IMR-90 (cell line): ENCODE results near the gene CLDN14. TPM values are rescaled to one million over a fixed set of nuclear protein-coding genes. Genes with fewer than 3 reads are reported as not detected.

Experiments
- ATAC-seq: fragments of 200-7000 bp; cut with Tn5 transposase; 2 replicates; pipeline ENCODE4 v1.9.1; 2020; ENCODE audit warnings: low read depth, mild to moderate bottlenecking, moderate library complexity
- BruUV-seq: library from RNA; stranded (reverse); fragments of 400-500 nt; replicated peaks from 2 replicates; lab custom pipeline; 2021; lab: Mats Ljungman, UMichigan
- CTCF ChIA-PET: fragments of 300-600 bp; formaldehyde crosslinking; extraction: SDS; loops from one replicate; lab custom pipeline; 2021; ENCODE audit warnings: antibody characterized with exemption; lab: Yijun Ruan, JAX
- POLR2A ChIA-PET: fragments of 300-600 bp; sonication (Branson Sonifier 250); formaldehyde crosslinking; loops from one replicate; lab custom pipeline; 2022; ENCODE audit warnings: antibody characterized with exemption; ENCODE audit not compliant: unreplicated experiment; lab: Charles Lee
- DNase-seq: peaks from one replicate; pipeline ENCODE4 v3.0.0; 2013
- H2AFZ ChIP-seq: replicated peaks from 2 replicates; pipeline ENCODE3; 2013; ENCODE audit warnings: low read length, mild to moderate bottlenecking; ENCODE audit not compliant: poor library complexity
- H2AK5ac ChIP-seq: 2 replicates; pipeline ENCODE4 v1.6.1; 2013; ENCODE audit warnings: low read depth, low read length, inconsistent platforms
- H2AK9ac ChIP-seq: replicated peaks from 2 replicates; pipeline ENCODE3; 2013; ENCODE audit warnings: mild to moderate bottlenecking, low read depth, low read length, moderate library complexity; ENCODE audit not compliant: poor library complexity
- H2BK120ac ChIP-seq: 2 replicates; pipeline ENCODE4 v1.6.1; 2013; ENCODE audit warnings: low read depth, low read length, inconsistent platforms
- H2BK15ac ChIP-seq: 3 replicates; pipeline ENCODE4 v1.6.1; 2013; ENCODE audit warnings: low read depth, low read length, inconsistent platforms
- H2BK20ac ChIP-seq: 2 replicates; pipeline ENCODE4 v1.6.1; 2013; ENCODE audit warnings: low read depth, mild to moderate bottlenecking, inconsistent platforms, low read length, moderate library complexity
- H2BK5ac ChIP-seq: 2 replicates; pipeline ENCODE4 v1.6.1; 2013; ENCODE audit warnings: mild to moderate bottlenecking, low read depth, low read length, inconsistent platforms; ENCODE audit not compliant: poor library complexity, severe bottlenecking
- H3K14ac ChIP-seq: replicated peaks from 2 replicates; pipeline ENCODE4 v1.6.1; 2013; ENCODE audit warnings: low read depth, low read length, inconsistent platforms
- H3K18ac ChIP-seq: 2 replicates; pipeline ENCODE4 v1.6.1; 2013; ENCODE audit warnings: low read depth, low read length, control low read depth
- H3K23ac ChIP-seq: 2 replicates; pipeline ENCODE4 v1.6.1; 2013; ENCODE audit warnings: low read depth, low read length, inconsistent platforms
- H3K27ac ChIP-seq: 2 replicates; pipeline ENCODE4 v1.5.1; 2013; ENCODE audit warnings: mild to moderate bottlenecking, control low read depth, low read length; ENCODE audit not compliant: insufficient read depth
- H3K27me3 ChIP-seq: 2 replicates; pipeline ENCODE4 v1.6.1; 2013; ENCODE audit warnings: low read length; ENCODE audit not compliant: control insufficient read depth, insufficient read depth
- H3K36me3 ChIP-seq: 2 replicates; pipeline ENCODE4 v1.6.1; 2013; ENCODE audit warnings: low read length, mixed read lengths; ENCODE audit not compliant: control insufficient read depth, insufficient read depth
- H3K4ac ChIP-seq: 2 replicates; pipeline ENCODE4 v1.6.1; 2013; ENCODE audit warnings: low read depth, low read length, inconsistent platforms
- H3K4me1 ChIP-seq: 2 replicates; pipeline ENCODE4 v1.6.1; 2013; ENCODE audit warnings: low read length, mixed read lengths; ENCODE audit not compliant: control insufficient read depth, insufficient read depth
- H3K4me2 ChIP-seq: 2 replicates; pipeline ENCODE4 v1.6.1; 2013; ENCODE audit warnings: low read depth, mild to moderate bottlenecking, control low read depth, low read length, moderate library complexity
- H3K4me3 ChIP-seq: 2 replicates; pipeline ENCODE4 v1.5.1; 2013; ENCODE audit warnings: low read depth, mild to moderate bottlenecking, control low read depth, low read length, moderate library complexity; ENCODE audit not compliant: insufficient read depth
- H3K56ac ChIP-seq: 2 replicates; pipeline ENCODE4 v1.6.1; 2013; ENCODE audit warnings: low read length, inconsistent platforms; ENCODE audit not compliant: insufficient read depth; ENCODE audit errors: extremely low read depth
- H3K79me1 ChIP-seq, 2 experiments: 2 replicates each; pipeline ENCODE4 v1.6.1; 2013; ENCODE audit warnings: low read length in 2 of 2, inconsistent platforms in 1 of 2, low read depth in 1 of 2
- H3K9ac ChIP-seq: 2 replicates; pipeline ENCODE4 v1.6.1; 2013; ENCODE audit warnings: low read depth, low read length, control low read depth
- H3K9me1 ChIP-seq: 2 replicates; pipeline ENCODE4 v1.6.1; 2013; ENCODE audit warnings: low read length, inconsistent platforms; ENCODE audit not compliant: insufficient read depth
- H3K9me3 ChIP-seq: 2 replicates; pipeline ENCODE4 v1.6.1; 2013; ENCODE audit warnings: low read length; ENCODE audit not compliant: control insufficient read depth, insufficient read depth
- H4K20me1 ChIP-seq: 2 replicates; pipeline ENCODE4 v1.6.1; 2013; ENCODE audit warnings: low read length, inconsistent platforms; ENCODE audit not compliant: insufficient read depth
- H4K5ac ChIP-seq: 2 replicates; pipeline ENCODE4 v1.6.1; 2013; ENCODE audit warnings: mild to moderate bottlenecking, low read depth, low read length, control low read depth
- H4K8ac ChIP-seq, 2 experiments: 2 replicates each; pipeline ENCODE4 v1.6.1; 2013; ENCODE audit warnings: low read depth in 2 of 2, low read length in 2 of 2, control low read depth in 1 of 2, inconsistent platforms in 1 of 2
- H4K91ac ChIP-seq: 2 replicates; pipeline ENCODE4 v1.6.1; 2013; ENCODE audit warnings: low read depth, low read length, inconsistent platforms; ENCODE audit not compliant: insufficient read depth
- CTCF ChIP-seq: conservative IDR thresholded peaks from 2 replicates; pipeline ENCODE4 v1.5.1; 2012; ENCODE audit warnings: mild to moderate bottlenecking, low read depth, low read length, improper control_type of control experiment
- ELK1 ChIP-seq: fragments of 150-350 bp; IDR thresholded peaks from 2 replicates; pipeline ENCODE4 v1.6.1; 2016; ENCODE audit warnings: low read depth, mild to moderate bottlenecking, low read length, moderate library complexity, borderline replicate concordance
- MAFK ChIP-seq: IDR thresholded peaks from 2 replicates; pipeline ENCODE4 v1.6.1; 2012; ENCODE audit warnings: low read depth, low read length, improper control_type of control experiment
- MXI1 ChIP-seq: IDR thresholded peaks from 2 replicates; pipeline ENCODE4 v1.6.1; 2012; ENCODE audit warnings: low read depth, mild to moderate bottlenecking, low read length, moderate library complexity, borderline replicate concordance
- SMC3 ChIP-seq: fragments of 150-350 bp; IDR thresholded peaks from 2 replicates; pipeline ENCODE4 v1.6.1; 2016; ENCODE audit warnings: low read depth, mild to moderate bottlenecking, antibody characterized with exemption, low read length, moderate library complexity
- WGBS, 2 experiments: methylation state at CpG; one replicate each; pipeline versions ENCODE4 v1.1.5 to v1.1.7; 2013; ENCODE audit warnings: missing lambda C conversion rate in 2 of 2; ENCODE audit not compliant: insufficient read length in 1 of 2; ENCODE audit errors: extremely low coverage in 2 of 2; 5-methylcytosine and 5-hydroxymethylcytosine counted together
- dilution Hi-C: fragments of 300-500 bp; cut with HindIII; formaldehyde crosslinking; loops from one replicate; pipeline ENCODE4 v1.14.3; 2018; ENCODE audit warnings: low sequenced_read_pairs; ENCODE audit not compliant: unreplicated experiment
- in situ Hi-C: fragments of 300-500 bp; cut with MboI; formaldehyde crosslinking; loops from 3 replicates; pipeline ENCODE4 v1.14.3; 2019; ENCODE audit warnings: low sequenced_read_pairs, inconsistent platforms, mixed read lengths
- intact Hi-C: fragments of 100-400 bp; cut with micrococcal nuclease; formaldehyde crosslinking; loops from 2 replicates; pipeline ENCODE4 v1.10.0; 2022
- polyA plus RNA-seq, 3 experiments: library from polyadenylated mRNA; depleted of rRNA; stranded (reverse); fragments of >200 nt; gene quantifications; 2 replicates each; pipeline ENCODE4 v1.2.3, GENCODE V29; 2012; ENCODE audit warnings: low replicate concordance in 1 of 3
- total RNA-seq: library from RNA; depleted of rRNA; stranded (reverse); fragments of >200 nt; gene quantifications from 2 replicates; pipeline ENCODE4 v1.2.3, GENCODE V29; 2012

CLDN14 gene
- total and polyA plus RNA-seq, 2 of the 4 experiments (the other 2 are of a cell fraction): not detected

DNA sequence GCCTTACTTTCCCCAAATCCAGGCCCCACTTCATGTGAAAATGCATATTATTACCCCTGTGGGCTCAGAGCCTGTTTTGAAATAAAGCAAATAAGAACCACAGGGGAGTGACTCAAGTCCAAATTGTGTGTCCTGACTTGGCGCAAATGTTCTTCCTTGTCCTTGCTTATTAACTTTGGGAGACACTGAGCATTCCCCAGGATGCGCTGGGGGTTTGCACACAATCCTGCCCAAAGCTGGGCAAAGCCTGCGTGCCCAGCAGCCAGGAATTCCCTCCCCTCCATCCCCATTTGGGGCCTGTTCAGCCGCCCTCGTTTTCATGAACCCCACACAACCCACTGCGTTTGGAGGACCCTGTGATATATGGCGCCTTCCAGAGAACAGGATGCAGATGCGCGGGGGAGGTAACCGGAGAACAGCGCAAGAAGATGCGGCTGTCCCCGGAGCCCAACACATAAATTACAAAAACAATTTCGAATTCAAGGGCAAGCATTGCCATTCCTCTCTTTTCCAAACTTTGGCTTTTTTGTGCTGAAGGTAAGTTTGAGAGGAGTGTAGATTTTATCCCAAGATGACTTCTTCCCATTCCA is 42.4 kb upstream of the CLDN14 start:
- H2BK5ac ChIP-seq: no peak overlapping the region
- ChIA-PET CTCF (no interaction called here), POLR2A (no interaction called here)
- H2BK15ac ChIP-seq: no peak overlapping the region
- no peak overlapping the region for H4K5ac ChIP-seq
- no peak overlapping the region for H4K8ac ChIP-seq
- DNase-seq (no peak), ATAC-seq (no peak)
- H3K18ac ChIP-seq: no peak overlapping the region
- 87% methylated on average over 3 of the region's 14 CpGs; no CpG with 5 or more reads in 1 of the 2 experiments for WGBS, 2 experiments
- TF ChIP-seq MAFK (no peak), ELK1 (no peak), MXI1 (no peak), SMC3 (no peak), CTCF (no peak)
- intact Hi-C loops (no loop called here), in situ Hi-C loops (no loop called here), dilution Hi-C loops (no loop called here)
- no peak overlapping the region for H2BK20ac ChIP-seq
- H3K56ac ChIP-seq: no peak overlapping the region
- H3K36me3 ChIP-seq: no peaks in the 10 kb centered on the region
- peaks cover 6% of the 10 kb centered on the region for H3K9me3 ChIP-seq
- BruUV-seq: no TSS peak
- H3K4ac ChIP-seq: no peak overlapping the region
- H4K91ac ChIP-seq: no peak overlapping the region
- H4K20me1 ChIP-seq: no peaks in the 10 kb centered on the region
- H3K9ac ChIP-seq: no peak overlapping the region
- H3K79me1 ChIP-seq: no peaks in the 10 kb centered on the region
- no peak overlapping the region for H2AFZ ChIP-seq
- H3K27ac ChIP-seq: no peak overlapping the region
- H3K4me3 ChIP-seq: no peak overlapping the region
- no peak overlapping the region for H2AK5ac ChIP-seq
- peaks cover 57% of the 10 kb centered on the region for H3K27me3 ChIP-seq
- no peak overlapping the region for H2BK120ac ChIP-seq
- H2AK9ac ChIP-seq: no peak overlapping the region
- no peak overlapping the region for H3K14ac ChIP-seq
- H3K23ac ChIP-seq: no peak overlapping the region
- no peaks in the 10 kb centered on the region for H3K4me1 ChIP-seq
- no peak overlapping the region for H3K4me2 ChIP-seq
- no peaks in the 10 kb centered on the region for H3K9me1 ChIP-seq
